H9 (cell line): Measurements from ENCODE around the gene CYP27C1. TPM values are rescaled to one million over a fixed set of nuclear protein-coding genes. Genes with fewer than 3 reads are reported as not detected.

Source experiments
- DNase-seq: peaks from one replicate; pipeline ENCODE4 v3.0.0-alpha.2; 2017
- H2AFZ ChIP-seq: one replicate; pipeline ENCODE4 v1.6.1; 2013; ENCODE audit warnings: mild to moderate bottlenecking, low read length, control low read depth, moderate library complexity
- H2AK5ac ChIP-seq: 2 replicates; pipeline ENCODE4 v1.6.1; 2013; ENCODE audit warnings: low read length, control low read depth, mixed read lengths; ENCODE audit not compliant: insufficient read length
- H2BK120ac ChIP-seq: one replicate; pipeline ENCODE4 v1.6.1; 2013; ENCODE audit warnings: low read depth, mild to moderate bottlenecking, low read length, control low read depth, inconsistent platforms; ENCODE audit not compliant: poor library complexity, severe bottlenecking
- H2BK12ac ChIP-seq: 2 replicates; pipeline ENCODE4 v1.6.1; 2013; ENCODE audit warnings: low read length, control low read depth, mixed read lengths, low read depth; ENCODE audit not compliant: insufficient read length
- H2BK15ac ChIP-seq: 2 replicates; pipeline ENCODE4 v1.6.1; 2013; ENCODE audit warnings: low read depth, low read length, control low read depth
- H2BK20ac ChIP-seq: one replicate; pipeline ENCODE4 v1.6.1; 2013; ENCODE audit warnings: low read depth, mild to moderate bottlenecking, low read length, control low read depth, inconsistent platforms; ENCODE audit not compliant: poor library complexity, severe bottlenecking
- H2BK5ac ChIP-seq: 2 replicates; pipeline ENCODE4 v1.6.1; 2013; ENCODE audit warnings: low read length, control low read depth, mixed read lengths; ENCODE audit not compliant: insufficient read length
- H3K14ac ChIP-seq: 2 replicates; pipeline ENCODE4 v1.6.1; 2013; ENCODE audit warnings: low read length, control low read depth; ENCODE audit not compliant: insufficient read depth
- H3K18ac ChIP-seq: 2 replicates; pipeline ENCODE4 v1.6.1; 2013; ENCODE audit warnings: low read depth, mild to moderate bottlenecking, mixed read lengths, low read length, control low read depth; ENCODE audit not compliant: insufficient read length
- H3K23ac ChIP-seq: 2 replicates; pipeline ENCODE4 v1.6.1; 2013; ENCODE audit warnings: low read length, control low read depth, mixed read lengths, low read depth; ENCODE audit not compliant: insufficient read length
- H3K23me2 ChIP-seq: 2 replicates; pipeline ENCODE4 v1.6.1; 2013; ENCODE audit warnings: low read depth, mild to moderate bottlenecking, mixed read lengths, low read length, control low read depth; ENCODE audit not compliant: insufficient read length, poor library complexity, severe bottlenecking
- H3K27ac ChIP-seq: 2 replicates; pipeline ENCODE4 v1.5.1; 2013; ENCODE audit warnings: low read length, control low read depth, mixed read lengths, low read depth; ENCODE audit not compliant: insufficient read length
- H3K27me3 ChIP-seq: 2 replicates; pipeline ENCODE4 v1.6.1; 2013; ENCODE audit warnings: low read length, control low read depth, inconsistent platforms; ENCODE audit not compliant: insufficient read depth
- H3K4ac ChIP-seq: 2 replicates; pipeline ENCODE4 v1.6.1; 2013; ENCODE audit warnings: low read depth, mild to moderate bottlenecking, control low read depth, inconsistent platforms, low read length, moderate library complexity
- H3K4me1 ChIP-seq: 2 replicates; pipeline ENCODE4 v1.6.1; 2013; ENCODE audit warnings: low read length, control low read depth, inconsistent platforms; ENCODE audit not compliant: insufficient read depth
- H3K4me2 ChIP-seq: 2 replicates; pipeline ENCODE4 v1.6.1; 2013; ENCODE audit warnings: low read length, control low read depth, mixed read lengths; ENCODE audit not compliant: insufficient read length, insufficient read depth
- H3K56ac ChIP-seq: 2 replicates; pipeline ENCODE4 v1.6.1; 2013; ENCODE audit warnings: low read depth, mild to moderate bottlenecking, mixed read lengths, low read length, control low read depth; ENCODE audit not compliant: insufficient read length
- H3K79me1 ChIP-seq: 2 replicates; pipeline ENCODE4 v1.6.1; 2013; ENCODE audit warnings: low read depth, mild to moderate bottlenecking, moderate library complexity, low read length, control low read depth, inconsistent platforms; ENCODE audit not compliant: insufficient read depth, poor library complexity, severe bottlenecking
- H3K79me2 ChIP-seq: 2 replicates; pipeline ENCODE4 v1.6.1; 2013; ENCODE audit warnings: low read length, control low read depth, inconsistent platforms; ENCODE audit not compliant: insufficient read depth
- H3K9ac ChIP-seq: 2 replicates; pipeline ENCODE4 v1.6.1; 2013; ENCODE audit warnings: low read length, control low read depth, mixed read lengths; ENCODE audit not compliant: insufficient read length; ENCODE audit errors: extremely low read depth
- H3K9me3 ChIP-seq: one replicate; pipeline ENCODE4 v1.6.1; 2013; ENCODE audit warnings: low read depth, low read length, inconsistent platforms; ENCODE audit not compliant: control insufficient read depth
- H3T11ph ChIP-seq: one replicate; pipeline ENCODE4 v1.6.1; 2013; ENCODE audit warnings: mild to moderate bottlenecking, low read length, control low read depth, inconsistent platforms
- H4K20me1 ChIP-seq: one replicate; pipeline ENCODE4 v1.6.1; 2013; ENCODE audit not compliant: control insufficient read depth, insufficient read length, insufficient read depth
- H4K5ac ChIP-seq: 2 replicates; pipeline ENCODE4 v1.6.1; 2013; ENCODE audit warnings: low read depth, mild to moderate bottlenecking, mixed read lengths, low read length, control low read depth; ENCODE audit not compliant: insufficient read length
- H4K8ac ChIP-seq: replicated peaks from 2 replicates; pipeline ENCODE4 v1.6.1; 2013; ENCODE audit warnings: low read length, control low read depth, mixed read lengths, low read depth; ENCODE audit not compliant: insufficient read length
- H4K91ac ChIP-seq: 2 replicates; pipeline ENCODE4 v1.6.1; 2013; ENCODE audit warnings: low read depth, mild to moderate bottlenecking, moderate library complexity, mixed read lengths, low read length, control low read depth; ENCODE audit not compliant: insufficient read length
- H3K27ac Mint-ChIP-seq, 3 experiments: 2 replicates in 2 of 3; 3 replicates in 1 of 3; pipeline ENCODE4 v1.8.0; 2020 to 2021; ENCODE audit warnings: mixed read lengths in 3 of 3, mild to moderate bottlenecking in 1 of 3, moderate library complexity in 1 of 3
- H3K27me3 Mint-ChIP-seq: 2 replicates; pipeline ENCODE4 v1.8.0; 2021; ENCODE audit warnings: low read depth, mild to moderate bottlenecking, moderate library complexity, mixed read lengths
- H3K36me3 Mint-ChIP-seq, 3 experiments: 2 replicates in 2 of 3; 3 replicates in 1 of 3; pipeline ENCODE4 v1.8.0; 2020 to 2021; ENCODE audit warnings: low read depth in 3 of 3, mixed read lengths in 3 of 3; ENCODE audit not compliant: insufficient read depth in 1 of 3
- H3K4me1 Mint-ChIP-seq, 2 experiments: 2 replicates each; pipeline ENCODE4 v1.8.0; 2020; ENCODE audit warnings: mixed read lengths in 2 of 2
- H3K4me3 Mint-ChIP-seq, 2 experiments: 2 replicates in 1 of 2; 3 replicates in 1 of 2; pipeline ENCODE4 v1.8.0; 2020 to 2021; ENCODE audit warnings: mild to moderate bottlenecking in 2 of 2, mixed read lengths in 2 of 2, moderate library complexity in 1 of 2
- H3K9me3 Mint-ChIP-seq, 2 experiments: 2 replicates in 1 of 2; 3 replicates in 1 of 2; pipeline ENCODE4 v1.8.0; 2020; ENCODE audit warnings: mild to moderate bottlenecking in 2 of 2, mixed read lengths in 2 of 2, moderate library complexity in 1 of 2
- CTCF ChIP-seq: fragments of 200-600 bp; sonication (generic); conservative IDR thresholded peaks from 3 replicates; pipeline ENCODE4 v1.8.0; 2021; ENCODE audit warnings: antibody characterized with exemption, mild to moderate bottlenecking
- WGBS: extraction: QIAGEN DNeasy Blood & Tissue Kit; methylation state at CpG from one replicate; pipeline ENCODE4 v1.1.7; 2013; ENCODE audit warnings: missing lambda C conversion rate, low lambda C conversion rate, mixed read lengths; ENCODE audit not compliant: insufficient read length; ENCODE audit errors: extremely low coverage; 5-methylcytosine and 5-hydroxymethylcytosine counted together
- total RNA-seq: library from RNA; stranded (reverse); gene quantifications from 2 replicates; pipeline ENCODE4 v1.2.1, GENCODE V29; 2021

CYP27C1 gene
- total RNA-seq, 1 experiment from 2014 or later, result 2.3 TPM

- Histone ChIP-seq H2BK15ac (no peak overlapping the region), H3K4me2 (no peak overlapping the region), H3K4me1 (peaks cover 2% of the 10 kb centered on the region; the same call in 1 of the 2 replicates), H3K23ac (no peak overlapping the region), H3K23me2 (no peaks in the 10 kb centered on the region), H2AFZ (no peak overlapping the region), H4K8ac (no peak overlapping the region), H4K91ac (no peak overlapping the region), H3K27ac (no peak overlapping the region), H2BK5ac (no peak overlapping the region), H3K18ac (no peak overlapping the region), H3K79me2 (no peaks in the 10 kb centered on the region), H4K5ac (no peak overlapping the region), H2BK12ac (no peak overlapping the region), H2BK20ac (no peak overlapping the region), H3K4ac (no peak overlapping the region), H3K27me3 (no peaks in the 10 kb centered on the region), H3K79me1 (no peaks in the 10 kb centered on the region), H3T11ph (no peak overlapping the region), H3K14ac (no peak overlapping the region), H3K9me3 (no peaks in the 10 kb centered on the region), H4K20me1 (no peaks in the 10 kb centered on the region), H2BK120ac (no peak overlapping the region), H2AK5ac (no peak overlapping the region), H3K56ac (no peak overlapping the region), H3K9ac (no peak overlapping the region)
- no peaks in the 10 kb centered on the region for H3K36me3 Mint-ChIP-seq
- H3K4me1 Mint-ChIP-seq, result peaks cover 15 to 18% of the 10 kb centered on the region in 2 experiments
- peaks cover 1% of the 10 kb centered on the region; the same call in 1 of the 2 replicates for H3K27me3 Mint-ChIP-seq
- H3K27ac Mint-ChIP-seq, result no peak overlapping the region
- no peak for TF ChIP-seq CTCF
- H3K4me3 Mint-ChIP-seq, result no peak overlapping the region; a peak in 1 of 5 replicates
- no peaks in the 10 kb centered on the region; a peak in 1 of 5 replicates for H3K9me3 Mint-ChIP-seq
- no peak for DNase-seq
- no CpG with 5 or more reads among the region's 15 CpGs for WGBS
These were observed 50.9 kb downstream of the CYP27C1 start for GRCh38 chr2:127169066-127169660.
